CD8-positive, alpha-beta memory T cell (primary cell): ENCODE results near the gene MED14. TPM values are rescaled to one million over a fixed set of nuclear protein-coding genes. Genes with fewer than 3 reads are reported as not detected.

Source experiments
- CTCF ChIA-PET: fragments of 350-600 bp; sonication (Branson Sonifier 250); formaldehyde crosslinking; loops from one replicate; lab custom pipeline; 2021; ENCODE audit warnings: antibody characterized with exemption; lab: Charles Lee
- POLR2A ChIA-PET: fragments of 350-600 bp; sonication (Branson Sonifier 250); formaldehyde crosslinking; loops from one replicate; lab custom pipeline; 2021; ENCODE audit warnings: antibody characterized with exemption; lab: Charles Lee
- DNase-seq, 5 donors: peaks; one replicate each; pipeline versions ENCODE4 v3.0.0 to v3.0.0-alpha.2; 2020 to 2022; ENCODE audit warnings: mixed read lengths in 1 of 5
- H3K27ac ChIP-seq: one replicate; pipeline ENCODE4 v1.7.0; 2013; ENCODE audit warnings: low read depth, mild to moderate bottlenecking, low read length, moderate library complexity
- H3K27me3 ChIP-seq: 2 replicates; pipeline ENCODE4 v1.7.0; 2013; ENCODE audit warnings: low read length, mild to moderate bottlenecking; ENCODE audit not compliant: insufficient read depth, poor library complexity, severe bottlenecking
- H3K36me3 ChIP-seq: 2 replicates; pipeline ENCODE4 v1.7.0; 2013; ENCODE audit warnings: mild to moderate bottlenecking, low read length, moderate library complexity; ENCODE audit not compliant: insufficient read depth
- H3K4me1 ChIP-seq: 2 replicates; pipeline ENCODE4 v1.7.0; 2013; ENCODE audit warnings: mild to moderate bottlenecking, low read length, moderate library complexity; ENCODE audit not compliant: insufficient read depth
- H3K4me3 ChIP-seq: 2 replicates; pipeline ENCODE4 v1.7.0; 2013; ENCODE audit warnings: mild to moderate bottlenecking, low read length
- H3K9me3 ChIP-seq: 2 replicates; pipeline ENCODE4 v1.7.0; 2013; ENCODE audit warnings: mild to moderate bottlenecking, low read length
- H3K27ac Mint-ChIP-seq, 8 donors: one replicate each; pipeline ENCODE4 v1.8.0; 2020 to 2021; ENCODE audit warnings: mixed read lengths in 8 of 8, mild to moderate bottlenecking in 6 of 8, inconsistent platforms in 3 of 8, moderate library complexity in 3 of 8
- H3K27me3 Mint-ChIP-seq, 2 donors: one replicate each; pipeline ENCODE4 v1.8.0; 2020 to 2021; ENCODE audit warnings: mixed read lengths in 2 of 2, mild to moderate bottlenecking in 1 of 2, moderate library complexity in 1 of 2
- H3K36me3 Mint-ChIP-seq, 3 donors: one replicate each; pipeline ENCODE4 v1.8.0; 2020 to 2021; ENCODE audit warnings: mixed read lengths in 3 of 3, inconsistent platforms in 1 of 3, mild to moderate bottlenecking in 1 of 3
- H3K4me1 Mint-ChIP-seq, 3 donors: one replicate each; pipeline ENCODE4 v1.8.0; 2020 to 2021; ENCODE audit warnings: mixed read lengths in 3 of 3, inconsistent platforms in 1 of 3, mild to moderate bottlenecking in 1 of 3
- H3K4me3 Mint-ChIP-seq, 7 donors: one replicate each; pipeline ENCODE4 v1.8.0; 2020 to 2021; ENCODE audit warnings: mixed read lengths in 7 of 7, mild to moderate bottlenecking in 6 of 7, moderate library complexity in 4 of 7, inconsistent platforms in 2 of 7
- H3K9me3 Mint-ChIP-seq, 5 donors: one replicate each; pipeline ENCODE4 v1.8.0; 2020 to 2022; ENCODE audit warnings: mixed read lengths in 5 of 5, mild to moderate bottlenecking in 3 of 5, moderate library complexity in 2 of 5, inconsistent platforms in 1 of 5
- polyA plus RNA-seq: library from polyadenylated mRNA; unstranded; fragments of 300-500 nt; fragmentation: Illumina TruSeq; gene quantifications from one replicate; pipeline ENCODE4 v1.2.3, GENCODE V29; 2021
- total RNA-seq, 2 experiments: library from RNA; stranded (reverse); gene quantifications; one replicate each; pipeline ENCODE4 v1.2.3, GENCODE V29; 2021

The MED14 gene
- total and polyA plus RNA-seq, 3 experiments from 2014 or later = 8.5 to 42.1 (median 39.6) TPM

GRCh38 chrX:40773188-40773587 lies 37.8 kb upstream of the MED14 start:
- no peaks in the 10 kb centered on the region for H3K27me3 ChIP-seq
- no peaks in the 10 kb centered on the region for H3K36me3 ChIP-seq
- Mint-ChIP-seq H3K9me3 (no peaks in the 10 kb centered on the region), H3K4me3 (no peak overlapping the region), H3K36me3 (no peaks in the 10 kb centered on the region), H3K4me1 (no peaks in the 10 kb centered on the region), H3K27ac (no peak overlapping the region), H3K27me3 (peaks cover 0 to 2% of the 10 kb centered on the region in 2 donors)
- no peak overlapping the region for H3K27ac ChIP-seq
- H3K9me3 ChIP-seq = no peaks in the 10 kb centered on the region
- no peaks in the 10 kb centered on the region for H3K4me1 ChIP-seq
- DNase-seq = no peak
- CTCF ChIA-PET = no interaction called here
- H3K4me3 ChIP-seq = no peak overlapping the region
- POLR2A ChIA-PET = no interaction called here

- Mint-ChIP-seq H3K27ac (no peak overlapping the region), H3K4me3 (no peak overlapping the region), H3K9me3 (no peaks in the 10 kb centered on the region), H3K4me1 (no peaks in the 10 kb centered on the region), H3K27me3 (peaks cover 0 to 4% of the 10 kb centered on the region in 2 donors), H3K36me3 (no peaks in the 10 kb centered on the region)
- no peaks in the 10 kb centered on the region for H3K36me3 ChIP-seq
- no peaks in the 10 kb centered on the region for H3K9me3 ChIP-seq
- ChIA-PET CTCF (no interaction called here), POLR2A (no interaction called here)
- H3K4me1 ChIP-seq = no peaks in the 10 kb centered on the region
- DNase-seq = no peak
- no peak overlapping the region for H3K4me3 ChIP-seq
- H3K27me3 ChIP-seq = no peaks in the 10 kb centered on the region
- H3K27ac ChIP-seq = no peak overlapping the region
Measured at GRCh38 chrX:40772290-40772689, 36.9 kb upstream of the MED14 start.

- no peaks in the 10 kb centered on the region for H3K9me3 Mint-ChIP-seq
- peaks cover 0 to 4% (median 0%) of the 10 kb centered on the region in 3 donors for H3K4me1 Mint-ChIP-seq
- no peaks in the 10 kb centered on the region for H3K36me3 Mint-ChIP-seq
- H3K9me3 ChIP-seq = no peaks in the 10 kb centered on the region
- peaks cover 0 to 21% of the 10 kb centered on the region in 2 donors for H3K27me3 Mint-ChIP-seq
- no peak for DNase-seq
- no peak overlapping the region for H3K27ac ChIP-seq
- no peaks in the 10 kb centered on the region for H3K4me1 ChIP-seq
- no peak overlapping the region for H3K4me3 Mint-ChIP-seq
- ChIA-PET CTCF (no interaction called here), POLR2A (no interaction called here)
- H3K27me3 ChIP-seq = no peaks in the 10 kb centered on the region
- H3K36me3 ChIP-seq = no peaks in the 10 kb centered on the region
- H3K27ac Mint-ChIP-seq = no peak overlapping the region
- no peak overlapping the region for H3K4me3 ChIP-seq
Measured at GRCh38 chrX:40761762-40762161, 26.4 kb upstream of the MED14 start.

- Mint-ChIP-seq H3K27ac (peak overlapping the region in 1 of 8 donors; percentile 75), H3K27me3 (peaks cover 0 to 23% of the 10 kb centered on the region in 2 donors), H3K9me3 (no peaks in the 10 kb centered on the region), H3K4me1 (peaks cover 0 to 4% (median 0%) of the 10 kb centered on the region in 3 donors), H3K4me3 (no peak overlapping the region), H3K36me3 (no peaks in the 10 kb centered on the region)
- no peak overlapping the region for H3K4me3 ChIP-seq
- no peaks in the 10 kb centered on the region for H3K9me3 ChIP-seq
- H3K36me3 ChIP-seq = no peaks in the 10 kb centered on the region
- no peak for DNase-seq
- ChIA-PET POLR2A (no interaction called here), CTCF (no interaction called here)
- H3K4me1 ChIP-seq = no peaks in the 10 kb centered on the region
- H3K27ac ChIP-seq = no peak overlapping the region
- no peaks in the 10 kb centered on the region for H3K27me3 ChIP-seq
Measured at GRCh38 chrX:40759374-40759773, 24.0 kb upstream of the MED14 start.

GRCh38 chrX:40757058-40757457 lies 21.7 kb upstream of the MED14 start:
- no peaks in the 10 kb centered on the region for H3K4me1 ChIP-seq
- Mint-ChIP-seq H3K27ac (no peak overlapping the region), H3K4me1 (peaks cover 0 to 4% (median 0%) of the 10 kb centered on the region in 3 donors), H3K36me3 (peaks cover 0 to 3% (median 0%) of the 10 kb centered on the region in 3 donors), H3K9me3 (no peaks in the 10 kb centered on the region), H3K4me3 (no peak overlapping the region), H3K27me3 (peaks cover 0 to 30% of the 10 kb centered on the region in 2 donors)
- ChIA-PET CTCF (no interaction called here), POLR2A (no interaction called here)
- H3K4me3 ChIP-seq = no peak overlapping the region
- H3K9me3 ChIP-seq = no peaks in the 10 kb centered on the region
- no peak for DNase-seq
- no peaks in the 10 kb centered on the region for H3K27me3 ChIP-seq
- H3K36me3 ChIP-seq = no peaks in the 10 kb centered on the region
- H3K27ac ChIP-seq = no peak overlapping the region

GRCh38 chrX:40755291-40756249 lies 20.2 kb upstream of the MED14 start:
- H3K9me3 Mint-ChIP-seq = no peaks in the 10 kb centered on the region
- Histone ChIP-seq H3K36me3 (no peaks in the 10 kb centered on the region), H3K27me3 (no peaks in the 10 kb centered on the region), H3K4me3 (no peak overlapping the region), H3K27ac (no peak overlapping the region), H3K4me1 (no peaks in the 10 kb centered on the region), H3K9me3 (no peaks in the 10 kb centered on the region)
- ChIA-PET CTCF (no interaction called here), POLR2A (no interaction called here)
- H3K4me1 Mint-ChIP-seq = peaks cover 0 to 4% (median 0%) of the 10 kb centered on the region in 3 donors
- peaks cover 0 to 5% (median 0%) of the 10 kb centered on the region in 3 donors for H3K36me3 Mint-ChIP-seq
- no peak for DNase-seq
- peaks cover 0 to 36% of the 10 kb centered on the region in 2 donors for H3K27me3 Mint-ChIP-seq
- H3K27ac Mint-ChIP-seq = no peak overlapping the region
- H3K4me3 Mint-ChIP-seq = no peak overlapping the region

GRCh38 chrX:40749681-40750494 lies 14.5 kb upstream of the MED14 start:
- H3K36me3 ChIP-seq = no peaks in the 10 kb centered on the region
- peak overlapping the region in 1 of 8 donors; percentile 15 for H3K27ac Mint-ChIP-seq
- H3K27me3 ChIP-seq = no peaks in the 10 kb centered on the region
- ChIA-PET CTCF (no interaction called here), POLR2A (no interaction called here)
- H3K27ac ChIP-seq = no peak overlapping the region
- no peak overlapping the region for H3K4me3 Mint-ChIP-seq
- no peaks in the 10 kb centered on the region for H3K9me3 ChIP-seq
- DNase-seq = no peak
- H3K36me3 Mint-ChIP-seq = peaks cover 0 to 5% (median 0%) of the 10 kb centered on the region in 3 donors
- H3K27me3 Mint-ChIP-seq = peaks cover 0 to 50% of the 10 kb centered on the region in 2 donors
- H3K9me3 Mint-ChIP-seq = no peaks in the 10 kb centered on the region
- no peak overlapping the region for H3K4me3 ChIP-seq
- H3K4me1 Mint-ChIP-seq = peaks cover 0 to 9% (median 0%) of the 10 kb centered on the region in 3 donors
- H3K4me1 ChIP-seq = peaks cover 6% of the 10 kb centered on the region

GRCh38 chrX:40748977-40749376 lies 13.6 kb upstream of the MED14 start:
- Mint-ChIP-seq H3K4me1 (peaks cover 0 to 9% (median 0%) of the 10 kb centered on the region in 3 donors), H3K9me3 (no peaks in the 10 kb centered on the region), H3K36me3 (peaks cover 0 to 5% (median 0%) of the 10 kb centered on the region in 3 donors), H3K27me3 (peaks cover 0 to 49% of the 10 kb centered on the region in 2 donors), H3K4me3 (no peak overlapping the region), H3K27ac (no peak overlapping the region)
- H3K4me3 ChIP-seq = no peak overlapping the region
- H3K9me3 ChIP-seq = no peaks in the 10 kb centered on the region
- H3K27ac ChIP-seq = no peak overlapping the region
- CTCF ChIA-PET = no interaction called here
- no peaks in the 10 kb centered on the region for H3K27me3 ChIP-seq
- H3K4me1 ChIP-seq = peaks cover 6% of the 10 kb centered on the region
- no peaks in the 10 kb centered on the region for H3K36me3 ChIP-seq
- DNase-seq = no peak
- POLR2A ChIA-PET = no interaction called here
